Bone marrow (tissue), 2 donors: ENCODE data around the gene NPEPL1.

Experiments
- DNase-seq, 2 donors: peaks; one replicate each; lab custom pipeline; 2025; lab: John Stamatoyannopoulos, UW

The NPEPL1 gene

DNA sequence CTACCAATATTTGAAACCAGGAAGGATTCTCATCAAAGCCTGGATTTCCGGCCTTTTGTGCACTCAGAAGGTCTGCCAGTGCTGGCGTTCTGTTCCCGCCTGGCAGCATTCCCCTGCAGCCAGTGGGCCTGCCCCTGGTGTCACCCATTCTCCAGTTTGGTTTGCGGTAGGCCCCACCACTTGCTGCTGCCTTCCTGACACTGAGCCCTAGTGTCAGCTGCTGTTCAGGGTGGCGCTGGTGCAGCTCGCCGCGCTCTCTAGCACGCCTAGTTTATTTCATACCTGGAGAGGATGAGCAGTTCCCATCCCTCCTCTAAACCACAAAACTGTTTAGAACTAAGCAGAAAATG is 9.5 kb downstream of the NPEPL1 start:
- no peak for DNase-seq

DNA sequence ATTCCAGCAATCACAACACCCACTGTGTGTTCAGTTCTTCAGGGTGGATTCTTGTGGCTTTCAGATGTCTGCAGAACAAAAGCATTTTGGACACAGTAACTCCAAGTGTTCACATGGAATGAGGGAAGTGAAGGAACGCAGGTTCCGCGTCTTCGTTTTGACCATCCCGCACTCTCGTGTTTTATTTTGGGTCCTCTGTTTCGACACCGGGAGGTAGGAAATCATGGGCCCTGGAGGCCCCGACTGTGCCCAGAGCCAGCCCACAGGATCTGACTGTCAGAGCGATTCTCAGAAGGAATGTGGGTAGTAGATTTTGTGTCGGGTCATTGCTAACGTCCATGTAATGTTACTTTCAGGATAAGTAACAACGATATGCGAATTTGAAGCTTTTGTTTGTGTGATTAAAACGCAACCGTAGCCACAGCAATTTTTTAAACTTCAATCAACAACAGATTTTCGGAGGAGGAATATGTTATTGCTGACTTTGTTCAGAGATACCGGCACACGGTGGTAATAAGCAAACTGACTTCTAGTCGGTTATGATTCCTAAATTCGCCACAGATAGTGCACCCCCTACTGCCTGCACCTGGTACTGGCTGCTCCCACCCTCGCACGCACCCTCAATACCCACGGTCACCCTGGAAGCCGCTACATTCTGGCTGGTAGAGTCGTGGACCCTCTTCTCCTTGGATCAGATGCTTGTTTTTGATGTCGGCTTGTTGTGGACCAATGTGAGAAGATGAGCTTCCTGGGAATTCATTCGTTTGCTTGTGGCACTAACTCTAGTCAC is 10.5 kb downstream of the NPEPL1 start:
- DNase-seq = no peak

DNA sequence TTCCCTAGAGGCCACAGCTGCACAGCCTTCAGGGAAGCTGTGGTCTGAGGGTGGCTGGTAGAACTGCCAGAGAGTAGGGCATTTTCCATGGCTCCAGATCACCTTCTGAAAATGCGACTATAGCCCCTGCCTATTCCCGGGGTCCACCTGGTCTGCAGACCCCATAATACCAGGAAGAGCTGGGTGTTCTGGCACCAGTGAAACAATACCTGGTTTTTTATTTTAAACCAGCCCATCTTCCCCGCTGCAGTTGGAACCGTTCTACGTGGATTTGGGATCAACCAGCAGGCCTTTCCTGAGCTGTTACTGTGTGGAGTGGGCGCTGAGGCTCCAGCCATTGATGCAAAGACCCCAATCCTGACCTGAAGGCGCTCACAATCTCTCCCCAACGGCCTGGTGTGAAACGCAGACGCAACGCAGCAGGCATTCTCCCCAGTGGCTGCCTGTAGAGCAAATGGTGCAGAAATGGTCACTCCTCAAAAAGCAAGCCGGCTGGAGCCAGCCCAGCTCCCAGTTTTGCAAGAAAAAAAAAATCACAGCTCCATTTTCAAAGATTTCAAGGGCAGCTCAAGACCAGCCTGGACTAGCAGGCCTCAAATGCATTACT is 11.3 kb downstream of the NPEPL1 start:
- DNase-seq = no peak

DNA sequence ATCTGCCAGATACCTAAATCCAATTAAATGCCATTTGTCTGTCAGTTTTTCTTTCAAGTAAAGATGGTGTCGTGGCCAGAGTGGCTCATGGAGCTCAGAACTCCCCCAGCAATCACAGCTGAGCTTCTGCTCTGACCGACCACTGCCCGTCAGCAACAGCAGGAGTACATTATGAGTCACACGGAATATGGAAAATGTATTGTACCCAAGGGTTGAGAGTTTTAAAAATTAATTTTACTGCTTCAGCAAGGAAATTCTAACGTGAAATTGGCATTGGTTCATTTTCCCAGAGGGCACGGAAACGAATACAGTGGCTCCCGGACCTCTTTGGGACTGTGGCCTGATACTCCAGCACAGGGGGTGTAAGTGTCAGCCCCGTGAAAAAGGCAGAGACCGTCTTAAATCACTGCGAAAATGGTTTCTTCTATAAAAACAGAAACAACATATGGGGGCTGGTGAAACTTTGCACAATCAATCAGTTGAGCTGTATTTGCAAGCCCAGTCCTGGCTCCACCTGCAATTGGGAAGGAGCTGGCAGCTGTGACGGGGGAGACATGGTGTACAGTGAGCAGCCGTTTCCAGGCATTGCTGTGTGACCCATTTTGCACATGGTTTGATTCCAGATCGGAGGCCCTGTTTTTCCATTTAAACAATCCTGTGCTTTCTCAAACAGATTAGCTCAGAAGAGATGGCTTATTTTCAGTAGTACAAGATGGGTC is 12.8 kb downstream of the NPEPL1 start:
- DNase-seq = no peak

DNA sequence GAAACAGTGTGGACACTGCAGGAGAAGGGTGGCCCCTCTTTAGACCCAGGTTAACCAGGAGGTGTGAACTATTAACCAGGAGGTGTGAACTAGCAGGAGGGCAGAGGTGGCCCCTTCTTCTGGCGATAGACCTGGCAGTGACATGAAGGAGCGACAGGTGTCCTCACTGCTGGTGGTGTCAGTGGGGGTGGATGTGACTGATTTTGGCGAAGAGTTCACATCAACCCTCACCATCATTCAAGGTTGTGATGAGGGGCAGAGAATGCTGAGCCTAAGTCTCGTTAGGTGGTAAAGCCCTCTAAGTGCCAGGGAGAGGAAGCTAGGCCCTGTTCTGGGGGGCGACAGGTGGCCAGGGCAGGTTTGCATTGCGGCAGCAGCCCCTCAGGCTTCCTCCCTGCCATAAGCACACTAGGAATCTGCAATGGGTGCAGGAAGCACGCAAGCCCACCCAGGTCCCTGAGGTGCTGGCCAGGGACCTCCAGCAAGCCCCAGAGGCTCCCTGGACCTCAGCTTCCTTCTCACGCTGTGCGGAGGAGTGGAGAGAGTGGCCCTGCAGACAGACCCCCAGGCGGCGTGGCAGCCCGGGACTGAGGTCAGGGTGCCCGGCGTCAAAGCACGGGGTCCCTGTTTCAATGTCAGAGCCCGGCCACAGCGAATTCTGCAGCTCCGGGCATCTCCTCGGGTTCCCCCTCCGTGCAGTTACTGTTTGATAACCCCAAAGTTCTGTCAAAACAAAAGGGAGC is 13.7 kb downstream of the NPEPL1 start:
- no peak for DNase-seq

DNA sequence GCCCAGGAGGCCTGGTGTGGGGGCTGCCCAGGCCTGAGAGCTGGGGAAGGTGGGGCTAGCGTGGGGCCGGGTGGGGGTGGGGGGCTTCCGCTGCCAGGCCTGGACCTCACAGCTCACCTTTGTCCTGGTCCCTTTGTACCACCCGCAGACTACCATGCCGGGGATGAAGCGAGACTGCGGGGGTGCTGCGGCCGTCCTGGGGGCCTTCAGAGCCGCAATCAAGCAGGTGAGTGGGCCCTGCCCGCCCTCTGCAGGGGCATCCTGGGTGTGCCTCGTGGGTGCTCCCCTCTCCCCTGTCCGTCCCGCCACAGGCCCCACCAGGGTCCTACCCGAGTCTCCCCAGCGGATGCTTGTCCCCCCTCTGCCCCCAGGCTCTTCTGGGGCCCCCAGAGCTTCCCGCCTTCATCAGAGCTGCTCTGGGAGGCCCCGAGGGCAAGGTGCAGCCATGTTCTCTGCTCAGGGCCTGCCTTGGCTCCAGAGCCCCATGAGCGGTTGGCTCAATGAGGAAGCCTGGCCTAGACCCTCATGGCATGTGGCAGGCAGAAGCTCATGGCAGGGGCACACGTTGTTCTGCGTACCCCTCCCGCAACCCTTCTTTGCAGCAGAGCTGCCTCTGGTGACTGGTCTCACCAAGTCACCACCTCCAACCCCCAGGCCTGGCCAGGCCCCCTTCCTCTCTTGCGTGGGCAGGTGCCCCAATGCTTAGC is 14.5 kb downstream of the NPEPL1 start:
- no peak for DNase-seq

DNA sequence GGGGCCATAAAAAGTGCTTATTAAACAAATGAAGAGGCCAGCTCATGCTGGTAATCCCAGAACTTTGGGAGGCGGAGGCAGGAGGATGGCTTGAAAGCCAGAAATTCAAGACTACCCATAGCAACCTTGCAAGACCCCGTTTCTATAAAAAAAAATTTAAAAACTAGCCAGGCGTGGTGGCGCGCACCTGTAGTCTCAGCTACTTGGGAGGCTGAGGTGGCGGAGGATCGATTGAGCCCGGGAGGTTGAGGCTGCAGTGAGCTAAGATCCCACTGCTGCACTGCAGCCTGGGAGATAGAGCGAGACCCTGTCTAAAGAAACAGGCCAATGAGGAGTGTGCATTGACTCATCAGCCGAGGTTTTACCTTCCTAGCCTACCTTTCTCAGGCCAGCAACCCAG is 15.2 kb downstream of the NPEPL1 start:
- DNase-seq = no peak

DNA sequence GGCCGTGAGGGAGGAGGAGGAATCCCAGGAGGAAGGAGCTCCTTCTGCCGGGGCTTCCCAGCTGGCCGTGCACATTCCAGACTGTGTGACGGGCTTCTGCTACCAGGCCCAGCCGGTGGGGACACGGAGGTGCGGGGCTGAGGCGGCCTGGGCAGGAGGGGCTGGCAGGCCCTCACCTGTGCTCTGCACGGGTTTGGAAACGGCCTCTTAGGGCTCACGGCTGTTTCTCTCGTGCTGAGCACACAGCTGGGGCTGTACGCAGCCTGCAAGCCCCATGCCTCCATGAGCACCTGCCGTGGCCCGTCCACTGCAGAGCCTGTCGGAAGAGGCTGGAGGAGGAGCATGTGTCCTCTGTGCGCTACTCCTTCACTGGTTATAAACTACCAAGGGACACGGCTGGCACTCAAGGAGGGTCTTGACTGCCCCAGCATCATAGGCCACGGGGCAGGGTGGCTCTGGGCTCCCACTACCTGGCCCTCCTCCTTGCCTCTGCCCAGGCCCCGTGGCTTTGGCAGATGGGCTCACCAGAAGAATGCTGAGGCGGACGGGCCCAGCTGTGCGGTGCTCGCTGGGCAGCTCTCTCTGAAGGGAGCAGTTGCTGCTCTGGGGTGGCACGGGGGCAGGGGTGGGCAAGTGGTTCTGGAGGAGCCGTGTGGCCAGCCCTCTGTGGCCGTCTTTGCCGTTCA is 15.8 kb downstream of the NPEPL1 start:
- no peak for DNase-seq

DNA sequence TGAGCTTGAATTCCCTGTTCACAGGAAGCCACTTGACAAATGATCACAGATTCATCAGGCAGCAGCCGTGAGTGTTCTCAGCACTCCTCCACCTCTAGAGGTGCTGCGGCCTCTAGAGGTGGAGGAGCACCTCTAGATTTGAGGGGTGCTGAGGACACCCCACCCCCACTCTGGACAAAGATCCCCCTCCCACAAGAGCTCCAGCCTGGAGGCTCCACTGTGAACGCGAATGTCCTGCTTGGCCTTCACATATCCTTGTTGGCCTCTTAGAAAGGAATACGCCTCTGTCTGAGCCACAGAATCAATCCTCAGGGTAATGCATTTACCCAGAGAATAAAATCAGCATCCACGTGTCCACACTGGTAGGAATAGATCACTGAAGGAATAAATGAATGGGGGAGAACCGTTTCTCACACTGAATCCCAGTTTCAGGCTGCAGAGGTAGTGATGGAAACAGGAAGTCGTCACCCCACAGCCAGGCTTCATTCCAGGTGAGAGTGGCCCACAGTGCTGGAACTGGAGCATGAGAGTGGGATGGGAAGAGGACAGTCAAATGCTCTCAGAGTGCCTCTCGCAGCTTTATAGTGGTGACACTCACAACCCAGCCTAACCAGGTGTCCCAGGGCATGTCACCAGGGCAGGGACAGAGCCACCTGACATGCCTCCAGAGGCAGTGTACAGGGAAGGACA is 16.6 kb downstream of the NPEPL1 start:
- DNase-seq = no peak

DNA sequence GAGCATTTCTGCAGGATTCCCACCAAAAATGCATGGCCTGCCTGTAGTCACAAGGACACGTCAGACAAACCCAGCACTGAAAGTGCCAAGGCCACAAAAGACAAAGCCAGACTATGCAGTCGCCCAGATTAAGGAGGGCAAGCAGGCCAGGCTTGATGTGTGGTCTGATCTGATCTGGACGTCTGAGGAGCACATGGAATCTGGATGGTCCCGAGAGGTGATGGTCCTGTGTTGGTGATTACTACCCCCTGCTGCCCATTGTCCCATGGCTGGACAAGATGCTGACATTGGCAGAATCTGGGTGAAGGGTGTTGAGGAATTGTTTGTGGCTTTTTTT is 17.1 kb downstream of the NPEPL1 start:
- DNase-seq = no peak

DNA sequence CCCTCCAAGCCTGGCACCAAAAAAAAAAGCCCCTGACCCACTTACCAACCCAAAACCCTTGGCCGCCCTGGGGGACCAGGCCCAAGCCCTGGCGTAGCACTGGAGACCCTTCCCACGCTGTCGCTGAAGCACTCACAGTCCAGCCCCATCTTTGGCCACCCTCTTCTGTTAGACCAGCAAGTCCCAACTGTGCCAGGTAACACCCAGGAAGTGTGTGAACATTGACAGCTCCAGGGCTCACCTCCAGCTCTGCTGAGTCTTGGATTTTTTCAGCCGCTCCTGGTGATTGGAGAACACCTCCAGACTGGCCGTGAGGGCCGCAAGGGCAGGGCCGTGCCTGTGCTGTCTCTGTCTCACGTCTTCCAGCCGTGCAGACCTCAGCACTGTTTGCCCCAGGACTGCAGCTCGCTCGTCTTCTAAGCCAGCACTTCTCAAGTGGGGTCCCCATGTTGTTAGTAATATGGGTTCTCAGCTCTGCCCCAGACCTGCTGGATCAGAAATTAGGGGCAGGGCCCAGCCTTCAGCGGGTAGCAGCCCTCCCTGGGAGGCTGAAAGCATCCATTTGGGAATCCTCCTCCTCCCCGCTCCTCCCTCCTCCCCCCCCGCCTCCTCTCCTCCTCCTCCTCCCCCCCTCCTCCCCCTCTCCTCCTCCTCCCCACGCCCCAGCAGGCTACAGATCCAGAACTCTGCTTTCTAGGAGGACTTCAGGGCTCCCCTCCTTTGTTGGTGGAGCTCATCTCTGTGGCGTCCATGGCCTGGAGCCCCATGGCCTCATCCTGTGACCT is 18.1 kb downstream of the NPEPL1 start:
- DNase-seq = no peak

DNA sequence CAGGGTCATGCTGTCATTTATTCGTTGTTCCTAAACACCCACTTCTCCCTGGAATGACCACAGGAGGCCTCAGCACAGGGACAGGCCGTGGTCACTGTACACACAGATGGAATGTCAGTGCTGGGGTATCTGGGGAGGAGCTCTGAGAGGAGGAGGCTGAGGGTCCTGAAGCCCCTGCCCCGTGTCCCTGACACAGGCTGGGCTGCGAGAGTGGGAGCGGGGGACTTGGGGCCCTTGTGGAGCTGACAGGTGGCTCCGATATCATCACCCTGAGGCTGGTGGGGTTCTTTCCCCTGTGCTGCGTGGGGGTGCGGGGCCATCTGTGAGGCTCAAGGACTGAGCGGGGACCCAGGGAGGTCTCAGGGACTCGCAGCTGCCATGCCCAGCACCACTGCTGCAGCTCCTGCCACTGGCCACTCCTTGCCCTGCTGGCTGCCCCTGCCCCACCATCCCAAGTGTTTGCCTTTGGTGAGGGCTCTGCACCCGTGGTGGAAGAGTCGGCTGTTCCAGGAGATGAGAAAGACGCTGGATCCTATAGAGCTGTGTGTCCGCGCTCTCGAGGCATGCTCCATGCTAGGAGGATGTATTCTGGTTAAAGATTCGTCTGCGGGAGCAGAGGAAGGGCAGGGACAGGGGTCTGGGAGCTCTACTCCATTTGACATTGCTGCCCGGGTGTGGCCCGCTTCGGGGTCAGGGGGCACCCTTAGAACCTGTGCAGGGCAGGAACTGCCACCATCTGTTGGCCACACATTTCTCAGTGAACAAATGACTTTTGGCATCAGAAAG is 18.9 kb downstream of the NPEPL1 start:
- no peak for DNase-seq

DNA sequence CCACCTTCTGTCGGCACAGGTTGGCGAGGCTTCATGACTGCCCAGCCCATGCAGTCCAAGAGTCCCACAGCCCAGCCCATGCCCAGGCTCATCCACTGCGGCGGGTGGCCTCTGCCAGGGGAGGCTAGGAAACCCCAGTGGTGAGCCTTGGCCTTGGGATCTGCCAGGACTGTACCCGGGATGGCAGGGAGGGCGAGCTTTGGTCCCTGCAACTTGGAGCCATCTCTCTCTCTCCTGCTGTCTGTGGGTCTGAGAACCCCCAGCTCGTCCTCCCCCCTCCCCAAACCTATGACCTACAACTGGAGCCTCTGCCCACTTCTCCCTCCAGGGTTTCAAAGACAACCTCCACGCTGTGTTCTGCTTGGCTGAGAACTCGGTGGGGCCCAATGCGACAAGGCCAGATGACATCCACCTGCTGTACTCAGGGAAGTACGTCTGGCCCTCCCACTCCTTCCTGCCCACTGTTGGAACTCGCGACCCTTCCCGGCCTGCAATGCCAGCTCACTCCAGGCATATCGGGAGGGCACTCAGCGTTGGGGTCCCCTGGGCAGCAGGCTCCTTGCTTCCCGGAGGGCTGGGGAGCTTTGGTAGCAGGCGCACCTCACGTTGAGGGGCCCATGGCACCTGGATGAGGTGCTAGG is 19.7 kb downstream of the NPEPL1 start:
- DNase-seq = no peak

DNA sequence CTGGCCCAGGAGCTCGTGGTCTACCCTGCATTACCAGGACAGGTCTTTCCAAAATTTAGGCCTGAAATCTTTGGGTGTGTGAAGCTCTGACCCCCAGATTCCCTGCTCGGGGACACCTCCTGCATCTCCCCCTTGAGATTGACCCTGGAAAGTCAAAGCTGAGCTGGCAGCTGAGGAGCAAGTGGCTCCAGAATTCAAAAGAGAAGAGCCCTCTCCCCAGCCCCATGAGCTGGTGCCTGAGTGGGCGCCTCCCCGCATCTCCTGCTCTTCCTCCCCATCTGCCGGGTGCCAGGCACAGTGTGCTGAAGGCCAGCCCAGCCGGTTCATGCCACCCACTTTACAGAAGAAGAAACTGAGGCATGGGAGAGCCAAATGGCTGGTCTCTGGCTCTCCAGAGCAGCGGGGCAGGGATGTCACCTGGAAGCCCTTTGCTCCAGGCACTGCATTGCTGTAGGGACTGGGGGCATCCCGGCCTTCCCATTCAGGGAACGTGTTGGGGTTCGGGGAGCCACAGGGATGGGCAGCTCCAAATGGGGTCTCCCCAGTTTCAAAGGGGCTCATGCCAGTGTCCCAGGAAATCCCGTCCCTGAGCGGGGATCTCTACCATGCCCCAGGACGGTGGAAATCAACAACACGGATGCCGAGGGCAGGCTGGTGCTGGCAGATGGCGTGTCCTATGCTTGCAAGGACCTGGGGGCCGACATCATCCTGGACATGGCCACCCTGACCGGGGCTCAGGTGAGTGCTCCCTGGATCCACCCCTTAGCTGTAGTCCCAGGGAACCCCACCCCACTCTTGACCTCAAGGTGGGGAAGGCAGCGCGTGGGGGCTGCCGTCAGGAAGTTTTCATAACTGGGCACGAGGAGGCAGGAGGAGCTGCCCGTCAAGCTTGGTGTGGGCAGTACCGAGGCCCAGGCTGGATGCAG is 20.5 kb downstream of the NPEPL1 start:
- no peak for DNase-seq

DNA sequence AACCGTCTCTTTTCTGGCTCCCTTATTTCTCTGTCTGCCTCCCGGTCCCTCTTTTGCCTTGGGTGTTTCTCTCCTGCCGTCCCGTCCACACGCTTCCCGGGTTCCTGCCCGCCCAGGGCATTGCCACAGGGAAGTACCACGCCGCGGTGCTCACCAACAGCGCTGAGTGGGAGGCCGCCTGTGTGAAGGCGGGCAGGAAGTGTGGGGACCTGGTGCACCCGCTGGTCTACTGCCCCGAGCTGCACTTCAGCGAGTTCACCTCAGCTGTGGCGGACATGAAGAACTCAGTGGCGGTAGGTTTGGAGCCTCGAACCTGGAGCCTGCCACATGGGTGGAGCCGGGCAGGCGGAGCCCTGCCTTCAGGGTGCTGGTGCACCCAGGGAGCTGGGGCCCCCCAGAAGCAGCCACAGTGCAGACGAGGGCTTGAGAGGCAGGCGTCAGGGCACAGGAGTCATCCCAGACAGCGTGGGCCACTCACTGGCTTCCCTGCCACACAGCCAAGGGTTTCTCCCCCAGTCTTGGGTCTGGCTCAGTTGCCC is 21.3 kb downstream of the NPEPL1 start:
- no peak for DNase-seq

DNA sequence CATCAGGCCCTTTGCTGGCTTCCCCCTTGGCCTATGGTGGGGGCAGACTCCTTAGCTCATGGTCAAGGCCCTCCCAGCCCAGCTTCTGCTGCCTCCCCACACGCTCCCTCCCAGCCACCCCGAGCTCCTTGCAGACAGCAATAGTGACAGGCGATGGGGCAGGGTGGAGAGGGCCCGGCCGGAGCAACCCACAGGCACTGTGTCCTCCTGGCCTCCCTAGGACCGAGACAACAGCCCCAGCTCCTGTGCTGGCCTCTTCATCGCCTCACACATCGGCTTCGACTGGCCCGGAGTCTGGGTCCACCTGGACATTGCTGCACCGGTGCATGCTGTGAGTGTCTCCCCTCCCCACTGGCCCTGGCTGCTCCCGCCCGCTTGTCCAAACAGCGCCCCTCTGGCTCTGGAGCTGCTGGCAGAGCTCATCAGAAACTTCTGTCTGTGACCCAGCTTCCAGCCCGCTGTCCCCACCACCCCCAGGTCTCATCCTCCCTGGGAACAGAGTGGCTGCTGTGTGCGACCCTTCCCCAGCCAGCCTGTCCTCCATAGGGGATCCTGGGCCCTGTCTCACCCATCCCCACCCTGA is 21.8 kb downstream of the NPEPL1 start:
- no peak for DNase-seq

DNA sequence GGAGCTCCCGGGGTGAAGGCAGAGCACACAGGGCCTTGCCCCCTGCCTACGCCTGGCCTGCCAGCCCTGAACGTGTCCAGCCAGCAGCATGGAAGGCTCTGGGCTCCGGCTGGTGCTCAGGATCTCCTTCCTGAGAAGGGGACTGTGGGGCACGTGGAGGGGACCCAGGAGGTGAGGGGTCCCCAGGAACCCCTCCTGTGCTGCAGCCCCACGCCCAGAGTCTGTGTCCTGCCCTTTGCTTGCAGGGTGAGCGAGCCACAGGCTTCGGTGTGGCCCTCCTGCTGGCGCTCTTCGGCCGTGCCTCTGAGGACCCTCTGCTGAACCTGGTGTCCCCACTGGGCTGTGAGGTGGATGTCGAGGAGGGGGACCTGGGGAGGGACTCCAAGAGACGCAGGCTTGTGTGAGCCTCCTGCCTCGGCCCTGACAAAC is 22.3 kb downstream of the NPEPL1 start:
- no peak for DNase-seq
